HepG2 (cell line): Measurements from ENCODE around the gene SHISA5. TPM values are rescaled to one million over a fixed set of nuclear protein-coding genes. Genes with fewer than 3 reads are reported as not detected.

Source experiments
- HBP1 ChIP-seq: IDR thresholded peaks from 2 replicates; pipeline ENCODE4 v1.6.1; 2016; ENCODE audit warnings: low read depth, control low read depth
- HNRNPLL ChIP-seq: fragments of 200-400 bp; formaldehyde crosslinking; IDR thresholded peaks from 2 replicates; pipeline ENCODE4 v1.6.1; 2017; ENCODE audit warnings: mild to moderate bottlenecking, low read depth, low read length; ENCODE audit not compliant: poor library complexity, severe bottlenecking
- MAZ ChIP-seq, 2 experiments: sonication (generic) in 1 of 2; formaldehyde crosslinking in 1 of 2; IDR thresholded peaks; 2 replicates each; pipeline versions ENCODE4 v1.5.0 to v1.6.1; 2012 to 2020; ENCODE audit warnings: low read depth in 2 of 2, mild to moderate bottlenecking in 2 of 2, borderline replicate concordance in 1 of 2, improper control_type of control experiment in 1 of 2, low read length in 1 of 2, missing genetic modification reagents in 1 of 2, moderate library complexity in 1 of 2
- MED1 ChIP-seq: sonication (generic); formaldehyde crosslinking; IDR thresholded peaks from 2 replicates; pipeline ENCODE4 v1.4.0; 2020; ENCODE audit warnings: missing genetic modification reagents
- RBAK ChIP-seq: sonication (generic); formaldehyde crosslinking; IDR thresholded peaks from 2 replicates; pipeline ENCODE4 v1.5.1; 2020; ENCODE audit warnings: mild to moderate bottlenecking, missing genetic modification reagents
- RCOR2 ChIP-seq: IDR thresholded peaks from 2 replicates; pipeline ENCODE4 v1.6.1; 2016; ENCODE audit warnings: missing biosample characterization, missing genetic modification reagents
- REXO4 ChIP-seq: sonication (generic); formaldehyde crosslinking; IDR thresholded peaks from 2 replicates; pipeline ENCODE4 v1.8.0; 2022; ENCODE audit warnings: missing genetic modification reagents, mild to moderate bottlenecking, borderline replicate concordance
- SIN3B ChIP-seq: fragments of 150-350 bp; IDR thresholded peaks from 2 replicates; pipeline ENCODE4 v1.6.1; 2014; ENCODE audit warnings: low read length
- SOX6 ChIP-seq, 2 experiments: fragments of 450-650 bp in 1 of 2; sonication (generic) in 1 of 2; formaldehyde crosslinking in 1 of 2; IDR thresholded peaks; 2 replicates each; pipeline versions ENCODE4 v1.4.0 to v1.6.1; 2017 to 2020; ENCODE audit warnings: antibody characterized with exemption in 1 of 2, mild to moderate bottlenecking in 1 of 2, missing genetic modification reagents in 1 of 2
- STAG1 ChIP-seq: sonication (generic); formaldehyde crosslinking; IDR thresholded peaks from 2 replicates; pipeline ENCODE4 v1.4.0; 2020; ENCODE audit warnings: missing genetic modification reagents
- STAT6 ChIP-seq: sonication (generic); formaldehyde crosslinking; IDR thresholded peaks from 2 replicates; pipeline ENCODE4 v1.4.0; 2020; ENCODE audit warnings: missing genetic modification reagents, mild to moderate bottlenecking, borderline replicate concordance
- XRCC5 ChIP-seq: fragments of 200-400 bp; formaldehyde crosslinking; optimal IDR thresholded peaks from 2 replicates; pipeline ENCODE3; 2017; ENCODE audit warnings: mild to moderate bottlenecking, low read length
- ZMAT3 ChIP-seq: sonication (generic); formaldehyde crosslinking; conservative IDR thresholded peaks from 2 replicates; pipeline ENCODE4 v1.7.0; 2021; ENCODE audit warnings: missing genetic modification reagents
- ZMYM3 ChIP-seq: sonication (generic); formaldehyde crosslinking; IDR thresholded peaks from 2 replicates; pipeline ENCODE4 v1.5.1; 2020; ENCODE audit warnings: mild to moderate bottlenecking, missing genetic modification reagents
- ZNF276 ChIP-seq: sonication (generic); formaldehyde crosslinking; IDR thresholded peaks from 2 replicates; pipeline ENCODE4 v1.4.0; 2020; ENCODE audit warnings: mild to moderate bottlenecking, low read depth, missing genetic modification reagents
- ZNF317 ChIP-seq: sonication (generic); formaldehyde crosslinking; IDR thresholded peaks from 2 replicates; pipeline ENCODE4 v1.5.0; 2020; ENCODE audit warnings: mild to moderate bottlenecking, missing genetic modification reagents
- ZNF383 ChIP-seq: sonication (generic); formaldehyde crosslinking; IDR thresholded peaks from 2 replicates; pipeline ENCODE4 v1.4.0; 2020; ENCODE audit warnings: missing genetic modification reagents, mild to moderate bottlenecking, borderline replicate concordance
- ZNF530 ChIP-seq: sonication (generic); formaldehyde crosslinking; IDR thresholded peaks from 2 replicates; pipeline ENCODE4 v1.5.0; 2020; ENCODE audit warnings: low read depth, mild to moderate bottlenecking, missing genetic modification reagents
- ZNF558 ChIP-seq: sonication (generic); formaldehyde crosslinking; IDR thresholded peaks from 2 replicates; pipeline ENCODE4 v1.9.0; 2022; ENCODE audit warnings: mild to moderate bottlenecking, missing genetic modification reagents, borderline replicate concordance
- ZNF572 ChIP-seq: sonication (generic); formaldehyde crosslinking; IDR thresholded peaks from 2 replicates; pipeline ENCODE4 v1.5.1; 2020; ENCODE audit warnings: mild to moderate bottlenecking, missing genetic modification reagents
- ZNF790 ChIP-seq: sonication (generic); formaldehyde crosslinking; IDR thresholded peaks from 2 replicates; pipeline ENCODE4 v1.8.0; 2022; ENCODE audit warnings: missing genetic modification reagents, mild to moderate bottlenecking, borderline replicate concordance
- polyA plus RNA-seq, 8 experiments: library from polyadenylated mRNA; depleted of rRNA in 3 of 8; stranded (reverse) in 7 of 8; unstranded in 1 of 8; fragments of >200 nt; fragmentation: Illumina TruSeq in 4 of 8; extraction: Trizol in 4 of 8; gene quantifications; 2 replicates each; pipeline versions ENCODE4 v1.2.1 to v1.2.3, GENCODE V29; 2011 to 2016; ENCODE audit warnings: low read depth in 4 of 8, missing spikeins in 1 of 8, mixed read lengths in 1 of 8; ENCODE audit not compliant: insufficient read depth in 1 of 8
- total RNA-seq, 5 experiments: library from RNA; depleted of rRNA; stranded (reverse); fragments of >200 nt; fragmentation: Illumina TruSeq; extraction: Trizol; gene quantifications; 2 replicates each; pipeline ENCODE4 v1.2.3, GENCODE V29; 2016; ENCODE audit warnings: low read depth in 1 of 5
- TF ChIP-seq, protein P1 (sequence below): sonication (generic); formaldehyde crosslinking; IDR thresholded peaks from 2 replicates; pipeline ENCODE4 v1.8.1; 2023; ENCODE audit warnings: missing genetic modification reagents, mild to moderate bottlenecking, borderline replicate concordance

SHISA5 gene
- total and polyA plus RNA-seq, 2 of the 13 experiments (the other 11 are each of a cell fraction or from before 2014, with no cell fraction given): 75.8 to 91.4 TPM

DNA sequence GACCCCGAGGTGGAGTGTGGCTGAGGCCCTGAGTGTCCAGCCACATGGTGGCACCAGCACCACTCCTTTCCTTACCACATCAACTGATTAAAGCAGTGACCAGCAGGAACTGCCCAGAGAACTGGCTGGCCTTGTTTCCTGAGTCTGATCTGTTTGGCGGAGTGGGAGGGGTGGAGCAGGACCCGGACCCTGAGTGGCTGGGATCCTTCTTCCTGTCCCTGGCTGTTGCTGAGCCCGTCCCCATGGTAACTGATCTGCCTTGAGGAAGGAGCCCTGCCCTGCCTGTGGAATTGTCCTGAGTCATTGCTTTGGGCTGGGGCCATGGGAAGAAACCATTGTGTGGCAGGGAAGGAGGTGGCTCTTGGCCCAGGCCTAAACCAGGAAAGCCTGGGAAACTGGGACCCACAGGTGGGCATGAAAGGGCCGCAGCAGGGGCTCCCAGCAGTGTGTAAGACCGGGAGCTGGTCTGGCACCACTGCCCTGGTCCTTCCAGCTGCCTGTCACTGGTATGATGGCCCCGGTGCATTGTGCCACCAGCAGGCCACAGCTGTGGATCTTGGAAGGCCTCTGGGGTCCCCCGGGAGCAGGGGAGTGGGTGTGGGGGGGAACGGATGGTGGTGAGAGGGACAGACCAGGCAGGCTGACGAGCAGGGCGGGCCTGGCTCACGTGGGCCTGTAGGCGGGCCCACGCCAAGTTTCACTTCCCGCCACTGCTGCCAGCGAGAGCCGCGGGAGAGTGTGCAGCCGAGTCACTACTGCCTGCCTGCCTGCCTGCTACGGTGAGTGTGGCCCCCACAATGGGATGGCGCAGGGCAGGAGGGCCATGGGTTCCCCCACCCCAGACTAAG is 38.2 kb downstream of the SHISA5 start (continued):
- TF ChIP-seq ZNF276 (CRISPR knock-in tag) (0 out of 2 replicates have a peak, but pooled peaks have one; percentile 50), ZNF530 (CRISPR knock-in tag) (no peak), SOX6 (IDR thresholded peaks at IDR 0.05) (no peak), SOX6 (CRISPR knock-in tag; IDR thresholded peaks at IDR 0.05) (peak; percentile 66), ZNF558 (no peak), RCOR2 (CRISPR knock-in tag) (0 out of 2 replicates have a peak, but pooled peaks have one; percentile 56), ZNF383 (0 out of 2 replicates have a peak, but pooled peaks have one; percentile 29), HNRNPLL (no peak), MED1 (CRISPR knock-in tag) (peak; percentile 60), STAG1 (CRISPR knock-in tag) (peak; percentile 98), ZNF790 (CRISPR knock-in tag) (no peak), SIN3B (0 out of 2 replicates have a peak, but pooled peaks have one; percentile 18), ZNF572 (0 out of 2 replicates have a peak, but pooled peaks have one; percentile 77), HBP1 (CRISPR knock-in tag) (no peak), REXO4 (CRISPR knock-in tag) (no peak), STAT6 (CRISPR knock-in tag) (no peak), MAZ (IDR thresholded peaks at IDR 0.05; ENCODE audit: borderline replicate concordance, low read depth, low read length) (peak; percentile 57; the same call in 1 of the 2 replicates), MAZ (CRISPR knock-in tag; IDR thresholded peaks at IDR 0.05; ENCODE audit: low read depth) (peak; percentile 63), RBAK (CRISPR knock-in tag) (no peak), ZMAT3 (CRISPR knock-in tag) (0 out of 2 replicates have a peak, but pooled peaks have one; percentile 60), ZNF317 (0 out of 2 replicates have a peak, but pooled peaks have one; percentile 41), ZMYM3 (no peak), XRCC5 (peak; percentile 66)
- TF ChIP-seq, protein P1, sequence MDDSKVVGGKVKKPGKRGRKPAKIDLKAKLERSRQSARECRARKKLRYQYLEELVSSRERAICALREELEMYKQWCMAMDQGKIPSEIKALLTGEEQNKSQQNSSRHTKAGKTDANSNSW (CRISPR knock-in tag): no peak
